CD14-positive monocyte (primary cell): ENCODE results near the gene CPNE4. TPM values are rescaled to one million over a fixed set of nuclear protein-coding genes. Genes with fewer than 3 reads are reported as not detected.

ENCODE experiments used
- DNase-seq, 3 donors: peaks; one replicate each; pipeline ENCODE4 v3.0.0-alpha.2; 2011 to 2022
- H2AFZ ChIP-seq: 2 replicates; pipeline ENCODE4 v1.6.0; 2012; ENCODE audit warnings: mild to moderate bottlenecking, low read depth, low read length, inconsistent platforms; ENCODE audit not compliant: insufficient read depth, poor library complexity, severe bottlenecking
- H3K27ac ChIP-seq, 2 donors: 1 replicate in 1 of 2; 2 replicates in 1 of 2; pipeline ENCODE4 v1.5.1; 2012 to 2013; ENCODE audit warnings: low read length in 2 of 2, control low read depth in 1 of 2, inconsistent platforms in 1 of 2, low read depth in 1 of 2, mild to moderate bottlenecking in 1 of 2
- H3K27me3 ChIP-seq, 2 donors: one replicate each; pipeline versions ENCODE4 v1.6.0 to v1.6.1; 2011 to 2013; ENCODE audit warnings: low read length in 2 of 2; ENCODE audit not compliant: control insufficient read depth in 2 of 2, insufficient read depth in 2 of 2
- H3K36me3 ChIP-seq, 2 donors: replicated peaks in 1 of 2; 1 replicate in 1 of 2; 2 replicates in 1 of 2; pipeline versions ENCODE4 v1.5.1 to v1.6.1; 2012 to 2013; ENCODE audit warnings: low read length in 2 of 2, control low read depth in 1 of 2, inconsistent platforms in 1 of 2, mild to moderate bottlenecking in 1 of 2; ENCODE audit not compliant: insufficient read depth in 2 of 2, control insufficient read depth in 1 of 2
- H3K4me1 ChIP-seq, 2 donors: 1 replicate in 1 of 2; 2 replicates in 1 of 2; pipeline versions ENCODE4 v1.5.1 to v1.6.1; 2012 to 2013; ENCODE audit warnings: low read length in 2 of 2, control low read depth in 1 of 2, inconsistent platforms in 1 of 2, mild to moderate bottlenecking in 1 of 2, moderate library complexity in 1 of 2; ENCODE audit not compliant: insufficient read depth in 2 of 2, control insufficient read depth in 1 of 2
- H3K4me2 ChIP-seq: replicated peaks from 2 replicates; pipeline ENCODE3; 2012; ENCODE audit warnings: low read length, moderate library complexity, mild to moderate bottlenecking; ENCODE audit not compliant: poor library complexity, severe bottlenecking; ENCODE audit errors: extremely low read depth
- H3K4me3 ChIP-seq, 3 experiments: fragments of 200-600 bp in 1 of 3; sonication (generic) in 1 of 3; replicated peaks in 1 of 3; 1 replicate in 2 of 3; 2 replicates in 1 of 3; pipeline ENCODE4 v1.5.1; 2011 to 2013; ENCODE audit warnings: low read length in 3 of 3, mild to moderate bottlenecking in 3 of 3, control low read depth in 2 of 3, low read depth in 2 of 3, inconsistent platforms in 1 of 3, moderate library complexity in 1 of 3
- H3K79me2 ChIP-seq: 2 replicates; pipeline ENCODE4 v1.6.0; 2012; ENCODE audit warnings: mild to moderate bottlenecking, control low read depth, inconsistent platforms, low read length, moderate library complexity; ENCODE audit not compliant: insufficient read depth
- H3K9ac ChIP-seq: 2 replicates; pipeline ENCODE4 v1.6.0; 2017; ENCODE audit warnings: low read length, mild to moderate bottlenecking; ENCODE audit not compliant: insufficient read depth, poor library complexity, severe bottlenecking
- H3K9me3 ChIP-seq, 2 donors: replicated peaks in 1 of 2; 1 replicate in 1 of 2; 2 replicates in 1 of 2; pipeline versions ENCODE4 v1.5.1 to v1.6.1; 2012 to 2013; ENCODE audit warnings: low read length in 2 of 2, control low read depth in 1 of 2; ENCODE audit not compliant: control insufficient read depth in 1 of 2, insufficient read depth in 1 of 2
- H4K20me1 ChIP-seq: 2 replicates; pipeline ENCODE4 v1.6.0; 2012; ENCODE audit warnings: mild to moderate bottlenecking, low read length, control low read depth, moderate library complexity; ENCODE audit not compliant: insufficient read depth
- H3K27ac Mint-ChIP-seq, 7 donors: one replicate each; pipeline ENCODE4 v1.8.0; 2020; ENCODE audit warnings: mild to moderate bottlenecking in 7 of 7, mixed read lengths in 7 of 7, moderate library complexity in 6 of 7, inconsistent platforms in 2 of 7
- H3K27me3 Mint-ChIP-seq, 3 donors: one replicate each; pipeline ENCODE4 v1.8.0; 2021 to 2022; ENCODE audit warnings: low read depth in 3 of 3, mild to moderate bottlenecking in 3 of 3, mixed read lengths in 3 of 3, moderate library complexity in 3 of 3, inconsistent platforms in 1 of 3
- H3K36me3 Mint-ChIP-seq, 2 donors: one replicate each; pipeline ENCODE4 v1.8.0; 2020; ENCODE audit warnings: mixed read lengths in 2 of 2, inconsistent platforms in 1 of 2, mild to moderate bottlenecking in 1 of 2
- H3K4me1 Mint-ChIP-seq: one replicate; pipeline ENCODE4 v1.8.0; 2020; ENCODE audit warnings: mild to moderate bottlenecking, mixed read lengths
- H3K4me3 Mint-ChIP-seq, 2 donors: one replicate each; pipeline ENCODE4 v1.8.0; 2020; ENCODE audit warnings: mild to moderate bottlenecking in 2 of 2, mixed read lengths in 2 of 2, moderate library complexity in 1 of 2
- H3K9me3 Mint-ChIP-seq, 7 donors: one replicate each; pipeline ENCODE4 v1.8.0; 2020 to 2022; ENCODE audit warnings: mixed read lengths in 7 of 7, mild to moderate bottlenecking in 6 of 7, moderate library complexity in 6 of 7, inconsistent platforms in 2 of 7
- CTCF ChIP-seq: fragments of 200-600 bp; IDR thresholded peaks from one replicate; pipeline ENCODE4 v1.8.0; 2022; ENCODE audit warnings: antibody characterized with exemption, mild to moderate bottlenecking
- WGBS: methylation state at CpG from one replicate; pipeline ENCODE4 v1.1.5; 2013; ENCODE audit warnings: missing lambda C conversion rate; ENCODE audit not compliant: insufficient coverage; 5-methylcytosine and 5-hydroxymethylcytosine counted together
- intact Hi-C, 2 donors: fragments of 100-400 bp; cut with micrococcal nuclease; formaldehyde crosslinking; loops; one replicate each; pipeline versions ENCODE4 v1.15.0 to v1.15.1; 2023
- polyA plus RNA-seq, 3 donors: library from polyadenylated mRNA; depleted of rRNA in 1 of 3; unstranded in 2 of 3; stranded (reverse) in 1 of 3; fragments of 300-500 nt in 2 of 3; fragments of >200 nt in 1 of 3; fragmentation: Illumina TruSeq in 2 of 3; gene quantifications; 1 replicate in 2 of 3; 2 replicates in 1 of 3; pipeline ENCODE4 v1.2.3, GENCODE V29; 2012 to 2021

Gene CPNE4
- polyA plus RNA-seq, 3 donors, result not detected

- Mint-ChIP-seq H3K27ac (no peak overlapping the region), H3K4me1 (peaks cover 21% of the 10 kb centered on the region), H3K27me3 (peaks cover 0 to 1% (median 0%) of the 10 kb centered on the region in 3 donors), H3K36me3 (no peaks in the 10 kb centered on the region), H3K9me3 (peaks cover 0 to 1% (median 0%) of the 10 kb centered on the region in 7 donors), H3K4me3 (no peak overlapping the region)
- H3K4me2 ChIP-seq, result no peak overlapping the region
- H2AFZ ChIP-seq, result no peak overlapping the region
- intact Hi-C loops, result no loop called here
- H3K4me3 ChIP-seq, result no peak overlapping the region
- no peaks in the 10 kb centered on the region for H3K79me2 ChIP-seq
- DNase-seq, result no peak
- H3K4me1 ChIP-seq, result peaks cover 12 to 13% of the 10 kb centered on the region in 2 donors
- H3K9me3 ChIP-seq, result no peaks in the 10 kb centered on the region
- H3K36me3 ChIP-seq, result no peaks in the 10 kb centered on the region
- no peak overlapping the region for H3K27ac ChIP-seq
- no peak for TF ChIP-seq CTCF
- H3K9ac ChIP-seq, result no peak overlapping the region
- no peaks in the 10 kb centered on the region for H4K20me1 ChIP-seq
- H3K27me3 ChIP-seq, result no peaks in the 10 kb centered on the region
- no CpG with 5 or more reads among the region's 3 CpGs for WGBS
These were observed 227.0 kb downstream of the CPNE4 start for GRCh38 chr3:131807822-131808221.

- no peaks in the 10 kb centered on the region for H3K79me2 ChIP-seq
- no peaks in the 10 kb centered on the region for H3K9me3 ChIP-seq
- no peak overlapping the region for H3K9ac ChIP-seq
- Mint-ChIP-seq H3K9me3 (peaks cover 0 to 1% (median 0%) of the 10 kb centered on the region in 7 donors), H3K27ac (peak overlapping the region in 2 of 7 donors; percentile 41 to 65), H3K4me3 (peak overlapping the region in 1 of 2 donors; percentile 50), H3K27me3 (no peaks in the 10 kb centered on the region), H3K4me1 (peaks cover 32% of the 10 kb centered on the region), H3K36me3 (no peaks in the 10 kb centered on the region)
- H3K4me2 ChIP-seq, result peak overlapping the region; percentile 18
- DNase-seq, result peak in 2 of 3 donors; percentile 3 to 9
- no peaks in the 10 kb centered on the region for H3K36me3 ChIP-seq
- no peaks in the 10 kb centered on the region for H3K27me3 ChIP-seq
- H2AFZ ChIP-seq, result no peak overlapping the region
- intact Hi-C loops, result no loop called here
- peaks cover 12 to 13% of the 10 kb centered on the region in 2 donors for H3K4me1 ChIP-seq
- no peak overlapping the region for H3K4me3 ChIP-seq
- no peaks in the 10 kb centered on the region for H4K20me1 ChIP-seq
- H3K27ac ChIP-seq, result peak overlapping the region in 1 of 2 donors; percentile 43
- no peak for TF ChIP-seq CTCF
- WGBS, result 88% methylated on average over 1 of the region's 4 CpGs
These were observed 228.1 kb downstream of the CPNE4 start for GRCh38 chr3:131806736-131807135.
